Measurements from ENCODE around the gene ZNF878.

The ZNF878 gene

DNA sequence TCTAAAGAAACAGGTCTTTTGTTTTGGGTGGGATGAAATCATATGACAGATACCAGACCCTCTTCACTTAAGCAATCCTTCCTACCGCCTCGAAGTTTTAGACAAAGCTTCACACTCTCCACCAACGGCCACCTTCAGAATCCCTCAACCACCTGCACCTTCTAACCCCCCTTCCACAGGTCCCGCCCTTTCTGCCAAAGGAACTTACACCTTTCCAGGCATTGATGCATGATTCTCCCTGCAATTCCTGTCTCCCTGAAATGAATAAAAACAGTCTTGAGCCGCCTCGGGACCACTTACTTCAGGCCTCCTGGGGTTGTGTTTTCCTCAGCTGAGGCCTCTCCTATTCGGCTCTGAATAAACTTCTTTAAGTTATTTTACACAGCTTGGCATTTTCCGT is 18.1 kb downstream of the ZNF878 start:
- DNase-seq, result no peak

DNA sequence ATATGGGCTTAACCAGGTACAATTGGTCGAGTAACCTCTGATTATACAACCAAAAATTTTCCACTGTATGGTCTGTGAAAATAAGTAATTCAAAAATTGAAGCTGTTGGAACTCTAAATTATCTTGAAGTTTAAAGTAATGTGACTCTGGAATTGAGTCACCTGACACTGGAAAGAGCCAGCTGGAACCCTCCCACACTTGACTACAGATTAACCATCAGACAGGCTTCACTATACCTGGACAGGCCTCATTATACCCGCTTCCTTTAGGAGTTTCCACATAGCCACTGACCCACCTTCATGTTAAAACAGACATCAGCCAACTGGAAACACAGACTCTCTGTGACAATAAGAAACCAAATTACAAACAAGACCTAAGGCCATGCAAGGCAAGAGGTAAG is 18.6 kb downstream of the ZNF878 start:
- no peak for DNase-seq

DNA sequence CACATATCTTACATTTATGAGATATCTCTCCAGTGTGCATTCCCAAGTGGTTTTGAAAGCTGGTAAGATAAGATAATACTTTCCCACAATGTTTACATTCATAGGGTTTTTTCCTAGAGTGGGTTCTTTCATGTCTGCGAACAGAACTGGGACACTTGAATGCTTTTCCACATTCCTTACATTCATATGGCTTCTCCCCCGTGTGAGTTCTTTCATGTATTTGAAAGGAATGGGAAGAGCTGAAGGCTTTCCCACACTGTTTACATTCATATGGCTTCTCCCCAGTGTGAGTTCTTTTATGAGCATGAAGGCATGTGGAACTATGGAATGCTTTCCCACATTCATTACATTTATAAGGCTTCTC is 37.0 kb downstream of the ZNF878 start:
- no peak for DNase-seq

DNA sequence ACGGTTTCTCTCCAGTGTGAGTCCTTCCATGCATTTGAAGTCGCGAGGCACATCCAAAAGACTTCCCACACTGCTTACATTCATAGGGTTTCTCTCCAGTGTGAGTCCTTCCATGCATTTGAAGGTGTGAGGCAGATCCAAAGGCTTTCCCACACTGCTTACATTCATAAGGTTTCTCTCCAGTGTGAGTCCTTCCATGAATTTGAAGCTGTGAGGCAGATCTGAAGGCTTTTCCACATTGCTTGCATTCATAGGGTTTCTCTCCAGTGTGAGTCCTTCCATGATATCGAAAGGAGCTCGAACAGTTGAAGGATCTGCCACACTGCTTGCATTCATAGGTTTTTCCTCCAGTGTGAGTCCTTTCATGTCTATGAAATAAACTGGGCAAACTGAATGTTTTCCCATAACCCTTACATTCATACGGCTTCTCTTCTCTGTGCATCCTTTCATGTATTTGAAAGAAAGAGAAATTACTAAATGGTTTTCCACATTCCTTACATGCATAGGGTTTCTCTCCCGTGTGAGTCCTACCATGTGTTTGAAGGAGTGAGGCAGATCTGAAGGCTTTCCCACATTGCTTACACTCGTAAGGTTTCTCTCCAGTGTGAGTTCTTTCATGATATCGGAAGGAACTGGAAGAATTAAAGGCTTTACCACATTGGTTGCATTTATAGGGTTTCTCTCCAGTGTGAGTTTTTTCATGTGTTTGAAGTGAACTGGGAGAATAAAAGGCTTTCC is 37.6 kb downstream of the ZNF878 start:
- no peak for DNase-seq

DNA sequence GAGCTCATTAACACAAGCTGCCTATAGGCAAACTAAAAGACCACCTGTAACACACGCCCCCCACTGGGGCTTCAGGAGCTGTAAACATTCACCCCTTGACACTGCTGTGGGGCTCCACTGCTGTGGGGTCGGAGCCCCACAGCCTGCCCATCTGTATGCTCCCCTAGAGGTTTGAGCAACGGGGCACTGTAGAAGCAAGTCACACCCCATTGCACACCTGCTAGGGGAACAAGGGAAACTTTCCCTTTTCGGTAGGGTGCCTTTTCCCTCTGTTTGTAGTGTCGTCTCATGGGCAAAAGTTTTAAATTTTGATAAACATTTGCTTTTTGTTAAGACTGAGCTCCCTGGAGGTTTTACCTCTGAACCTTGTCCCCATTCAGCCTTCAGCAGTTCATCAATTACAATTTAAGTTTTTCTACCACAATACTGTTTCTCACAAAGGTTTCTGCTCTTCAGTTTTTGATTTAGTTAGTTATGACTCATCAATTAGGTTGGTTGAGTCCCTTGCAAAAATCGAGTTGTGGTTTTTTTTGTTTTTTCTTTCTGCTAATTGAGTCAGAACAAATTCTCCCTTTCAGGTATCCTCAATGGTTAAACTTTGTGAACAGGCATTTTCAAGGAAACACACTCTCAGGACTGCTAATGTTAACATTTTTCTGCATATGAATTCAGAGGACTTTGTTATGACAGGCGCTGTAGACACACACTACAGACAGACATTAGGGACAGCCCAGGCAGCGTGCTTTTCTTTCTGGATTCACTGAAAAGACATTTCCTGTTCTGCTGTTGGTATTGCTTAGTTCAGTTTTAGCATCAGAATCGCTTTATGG is 52.4 kb downstream of the ZNF878 start:
- DNase-seq, result no peak

DNA sequence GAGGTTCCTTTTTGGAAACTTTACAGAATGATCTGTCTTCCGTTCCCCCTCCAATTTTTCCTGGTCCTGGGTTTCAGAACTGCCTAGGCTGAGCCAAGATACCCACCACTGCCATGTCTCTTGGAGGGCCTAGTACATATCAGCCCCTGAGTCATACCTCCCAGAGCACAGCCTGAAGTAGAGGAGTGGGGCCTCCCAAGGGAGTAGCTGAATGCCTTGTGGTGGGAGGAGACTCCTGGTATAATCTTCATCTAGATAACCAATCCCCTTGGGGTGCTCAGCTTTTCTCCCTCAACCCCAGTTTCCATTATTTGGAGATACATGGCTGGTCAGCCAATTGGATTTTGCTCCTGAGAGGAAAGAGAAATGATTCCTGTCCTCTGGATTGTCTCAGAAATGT is 57.6 kb downstream of the ZNF878 start:
- DNase-seq, result no peak
